KOPT-K1 (cell line): ENCODE results near the gene UBASH3B.
A peak's percentile ranks its signal among the peaks of the same experiment; 100 is the strongest.

Source experiments
- H3K27ac ChIP-seq: fragments of 200-600 bp; sonication (generic); 2 replicates; pipeline ENCODE4 v1.5.1; 2016; ENCODE audit warnings: antibody characterized with exemption, mild to moderate bottlenecking, low read depth, low read length; ENCODE audit not compliant: poor library complexity, severe bottlenecking
- H3K36me3 ChIP-seq: fragments of 200-600 bp; sonication (generic); 2 replicates; pipeline ENCODE4 v1.5.1; 2017; ENCODE audit warnings: antibody characterized with exemption, mild to moderate bottlenecking, low read length, moderate library complexity; ENCODE audit not compliant: insufficient read depth
- H3K9me3 ChIP-seq: fragments of 200-600 bp; sonication (generic); 2 replicates; pipeline ENCODE4 v1.5.1; 2017; ENCODE audit warnings: antibody characterized with exemption, low read length, mild to moderate bottlenecking; ENCODE audit not compliant: insufficient read depth, poor library complexity, severe bottlenecking

Gene UBASH3B

GRCh38 chr11:122633219-122633829 lies 22.2 kb upstream of the UBASH3B start:
- Histone ChIP-seq H3K36me3 (no peaks in the 10 kb centered on the region), H3K9me3 (no peaks in the 10 kb centered on the region), H3K27ac (peak overlapping the region; percentile 19)

- H3K27ac ChIP-seq, result peak overlapping the region; percentile 44
- H3K36me3 ChIP-seq, result no peaks in the 10 kb centered on the region
- no peaks in the 10 kb centered on the region for H3K9me3 ChIP-seq
These were observed 21.0 kb upstream of the UBASH3B start for GRCh38 chr11:122634501-122634900.

- Histone ChIP-seq H3K36me3 (no peaks in the 10 kb centered on the region), H3K9me3 (no peaks in the 10 kb centered on the region), H3K27ac (peak overlapping the region; percentile 27)
These were observed 18.0 kb upstream of the UBASH3B start for GRCh38 chr11:122637541-122637940.

GRCh38 chr11:122642472-122642922 lies 13.0 kb upstream of the UBASH3B start:
- H3K27ac ChIP-seq, result no peak overlapping the region
- no peaks in the 10 kb centered on the region for H3K9me3 ChIP-seq
- H3K36me3 ChIP-seq, result no peaks in the 10 kb centered on the region

GRCh38 chr11:122642971-122643370 lies 12.6 kb upstream of the UBASH3B start:
- no peaks in the 10 kb centered on the region for H3K36me3 ChIP-seq
- H3K27ac ChIP-seq, result no peak overlapping the region
- H3K9me3 ChIP-seq, result no peaks in the 10 kb centered on the region

GRCh38 chr11:122645847-122646246 lies 9.7 kb upstream of the UBASH3B start:
- Histone ChIP-seq H3K36me3 (no peaks in the 10 kb centered on the region), H3K9me3 (no peaks in the 10 kb centered on the region), H3K27ac (no peak overlapping the region)

- Histone ChIP-seq H3K9me3 (no peaks in the 10 kb centered on the region), H3K36me3 (no peaks in the 10 kb centered on the region), H3K27ac (no peak overlapping the region)
These were observed 8.8 kb upstream of the UBASH3B start for GRCh38 chr11:122646549-122647340.

DNA sequence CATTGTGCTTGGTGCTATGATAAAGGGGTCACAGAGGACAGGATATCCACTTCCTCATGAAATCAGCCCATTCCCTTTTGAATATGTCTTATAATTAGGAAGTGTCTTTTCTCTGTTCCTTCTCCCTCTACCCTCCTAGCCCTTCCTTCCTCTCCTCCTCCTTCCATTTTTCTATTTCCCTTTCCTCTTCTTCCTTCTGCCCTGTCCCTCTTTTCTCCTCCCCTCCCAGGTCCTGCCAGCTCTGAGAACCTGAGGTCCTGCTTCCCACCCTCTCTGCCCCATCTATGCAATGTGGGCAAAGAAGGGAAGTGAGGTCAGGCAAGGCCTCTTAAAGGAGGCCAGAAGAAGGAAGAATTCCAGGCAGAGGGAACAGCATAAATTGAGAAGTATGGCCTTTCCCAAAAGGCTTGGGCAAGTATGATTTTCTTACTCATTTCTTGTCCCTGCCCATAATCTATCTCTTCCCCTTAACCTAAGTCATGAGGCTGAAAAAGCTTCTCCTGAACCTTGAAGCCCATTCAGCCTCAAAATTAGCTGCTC lies 7.7 kb upstream of the UBASH3B start:
- H3K27ac ChIP-seq, result no peak overlapping the region
- H3K9me3 ChIP-seq, result no peaks in the 10 kb centered on the region
- no peaks in the 10 kb centered on the region for H3K36me3 ChIP-seq

DNA sequence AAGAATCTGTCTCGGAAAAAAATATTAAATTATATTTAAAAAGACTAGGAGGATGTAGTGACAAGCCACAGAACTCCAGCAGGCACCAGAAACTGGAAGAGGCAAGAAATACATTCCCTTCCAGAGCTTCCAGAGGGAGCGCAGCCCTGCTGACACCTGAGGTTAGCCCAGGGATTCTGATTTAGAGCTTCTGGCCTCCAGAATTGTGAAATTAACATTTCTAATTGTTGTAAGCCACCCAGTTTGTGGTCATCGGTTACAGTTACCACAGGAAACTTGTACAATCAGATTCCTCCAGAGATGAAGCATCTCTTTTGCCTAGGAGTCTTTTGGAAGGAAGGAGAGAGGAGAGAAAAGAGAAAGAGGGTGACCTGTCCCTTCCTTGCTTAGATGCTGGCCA lies 6.4 kb upstream of the UBASH3B start:
- no peaks in the 10 kb centered on the region for H3K36me3 ChIP-seq
- H3K27ac ChIP-seq, result no peak overlapping the region
- H3K9me3 ChIP-seq, result no peaks in the 10 kb centered on the region

- H3K9me3 ChIP-seq, result no peaks in the 10 kb centered on the region
- no peaks in the 10 kb centered on the region for H3K36me3 ChIP-seq
- no peak overlapping the region for H3K27ac ChIP-seq
These were observed 4.9 kb upstream of the UBASH3B start for GRCh38 chr11:122650619-122651018.

GRCh38 chr11:122652495-122652894 lies 3.0 kb upstream of the UBASH3B start:
- Histone ChIP-seq H3K27ac (no peak overlapping the region), H3K36me3 (peaks cover 2% of the 10 kb centered on the region; the same call in 1 of the 2 replicates), H3K9me3 (no peaks in the 10 kb centered on the region)

DNA sequence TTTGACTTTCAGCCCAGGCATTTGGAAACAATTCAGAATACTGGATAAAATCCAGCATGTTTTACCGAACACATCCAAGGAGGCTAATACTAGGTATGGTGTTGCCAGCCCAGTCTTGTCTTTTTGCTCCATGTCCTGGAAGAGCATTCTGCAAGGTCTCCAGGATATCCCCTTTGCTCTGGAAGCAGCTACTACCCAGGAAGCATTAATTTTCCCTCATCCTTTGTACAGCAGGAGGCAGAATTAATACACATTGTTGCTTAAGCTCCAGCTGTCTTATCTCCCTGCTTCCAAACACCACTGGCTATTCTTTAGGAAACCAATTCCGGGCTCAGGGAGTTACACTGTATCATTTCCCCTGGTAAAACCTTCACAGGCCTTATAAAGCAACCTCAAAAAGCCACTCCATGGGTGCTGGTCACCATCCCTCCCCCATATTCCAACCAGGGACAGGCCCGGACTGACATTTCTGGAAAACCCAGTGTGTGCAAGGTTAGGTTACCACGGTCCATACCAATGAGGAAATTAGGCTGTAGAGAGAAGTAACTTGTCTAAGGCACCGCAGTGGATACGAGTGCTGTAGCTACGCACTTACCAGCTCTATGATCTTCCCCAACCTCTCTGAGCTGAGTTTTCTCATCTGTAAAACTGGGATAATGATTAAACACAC lies 1.5 kb upstream of the UBASH3B start:
- peaks cover 12% of the 10 kb centered on the region for H3K36me3 ChIP-seq
- no peak overlapping the region for H3K27ac ChIP-seq
- no peaks in the 10 kb centered on the region for H3K9me3 ChIP-seq

- peaks cover 24% of the 10 kb centered on the region for H3K36me3 ChIP-seq
- H3K27ac ChIP-seq, result peak overlapping the region; percentile 96
- H3K9me3 ChIP-seq, result no peaks in the 10 kb centered on the region
These were observed 630 bp downstream of the UBASH3B start for GRCh38 chr11:122656073-122656630.

DNA sequence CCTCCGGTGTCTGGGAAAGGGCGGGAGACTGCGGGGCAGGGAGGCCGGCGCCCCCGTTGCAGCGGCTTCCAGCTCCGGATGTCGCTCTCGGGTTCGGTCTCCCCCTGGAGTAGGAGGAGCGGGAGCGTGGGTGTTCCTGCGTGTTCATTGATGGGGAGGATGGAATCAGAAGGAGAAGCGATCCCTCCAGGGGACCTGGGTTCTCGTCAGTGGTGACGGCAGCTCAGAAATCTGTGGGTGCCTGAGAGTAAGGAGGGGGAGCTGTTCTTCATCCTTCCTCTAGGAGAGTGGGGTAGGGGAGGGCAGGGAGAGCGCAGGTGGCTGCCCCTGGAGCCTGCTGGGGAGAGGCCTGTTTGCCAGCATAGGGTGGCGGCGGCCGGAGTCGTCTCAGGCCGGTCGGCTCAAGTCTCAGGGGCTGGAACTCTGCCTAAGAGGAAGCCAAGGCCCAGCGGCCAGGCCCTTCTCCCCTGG lies 1.1 kb downstream of the UBASH3B start:
- peak overlapping the region; percentile 96 for H3K27ac ChIP-seq
- no peaks in the 10 kb centered on the region for H3K9me3 ChIP-seq
- peaks cover 24% of the 10 kb centered on the region for H3K36me3 ChIP-seq
